OCI-LY7 (cell line): Measurements from ENCODE around the gene KCTD2.

Experiments used
- CTCF ChIP-seq: fragments of 200-600 bp; sonication (generic); conservative IDR thresholded peaks from 2 replicates; pipeline ENCODE4 v1.5.1; 2014; ENCODE audit warnings: mild to moderate bottlenecking, antibody characterized with exemption, low read length, moderate library complexity, mixed read lengths
- EZH2phosphoT487 ChIP-seq: fragments of 200-600 bp; sonication (generic); IDR thresholded peaks from 2 replicates; pipeline ENCODE4 v1.6.1; 2018; ENCODE audit warnings: low read depth, borderline replicate concordance, mild to moderate bottlenecking, mixed run types, antibody characterized with exemption, low read length, moderate library complexity, mixed read lengths

- TF ChIP-seq CTCF (no peak), EZH2phosphoT487 (no peak)
Observed at GRCh38 chr17:75078284-75079022, 31.4 kb downstream of the KCTD2 start.
